NCI-H345 (cell line): Measurements from ENCODE around the gene NR4A2.
A peak's percentile ranks its signal among the peaks of the same experiment; 100 is the strongest.

Experiments used
- DNase-seq: peaks from one replicate; lab custom pipeline; 2025; lab: John Stamatoyannopoulos, UW

NR4A2 gene

DNA sequence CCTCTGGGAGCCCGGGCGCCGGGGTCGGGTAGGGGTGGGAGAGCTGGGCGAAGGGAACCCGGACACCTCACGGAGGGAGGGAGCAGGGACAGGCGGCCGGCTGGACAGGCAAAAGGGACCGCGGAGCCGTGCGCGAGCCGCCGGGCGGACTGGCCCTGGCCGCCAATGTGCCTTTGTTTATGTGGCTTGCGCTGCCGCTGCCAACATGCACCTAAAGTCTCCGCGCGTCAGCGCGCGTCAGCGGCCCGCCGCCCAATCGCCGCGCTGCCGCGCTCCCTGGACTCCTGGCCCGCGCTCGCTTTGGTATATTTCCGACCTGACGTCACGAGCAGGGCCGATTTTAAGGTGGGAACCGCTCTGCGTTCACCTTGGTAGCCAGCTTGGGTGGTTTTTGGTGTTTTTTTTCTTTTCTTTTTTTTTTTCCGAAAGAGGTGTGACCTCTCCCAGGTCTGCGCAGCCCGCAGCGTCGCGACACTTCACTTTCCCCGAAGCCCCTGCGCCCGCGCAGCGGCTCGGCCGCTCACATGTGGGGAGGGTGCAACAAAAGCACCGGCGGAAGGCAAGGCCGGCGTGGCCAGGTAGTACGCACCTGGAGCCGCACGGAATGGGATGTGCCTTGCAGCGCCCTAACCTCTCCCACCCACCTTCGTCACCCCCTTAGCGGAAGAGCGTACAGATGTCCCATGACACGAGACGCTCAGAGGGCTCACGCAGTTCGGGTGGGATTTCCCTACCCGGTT lies at the start of gene NR4A2:
Gene NR4A2, minus strand, starts transcription at position 188 of the 740 bp plus-strand sequence. CDS start 2,535 bp downstream, outside the sequence.
- peak; percentile 95 for DNase-seq

DNA sequence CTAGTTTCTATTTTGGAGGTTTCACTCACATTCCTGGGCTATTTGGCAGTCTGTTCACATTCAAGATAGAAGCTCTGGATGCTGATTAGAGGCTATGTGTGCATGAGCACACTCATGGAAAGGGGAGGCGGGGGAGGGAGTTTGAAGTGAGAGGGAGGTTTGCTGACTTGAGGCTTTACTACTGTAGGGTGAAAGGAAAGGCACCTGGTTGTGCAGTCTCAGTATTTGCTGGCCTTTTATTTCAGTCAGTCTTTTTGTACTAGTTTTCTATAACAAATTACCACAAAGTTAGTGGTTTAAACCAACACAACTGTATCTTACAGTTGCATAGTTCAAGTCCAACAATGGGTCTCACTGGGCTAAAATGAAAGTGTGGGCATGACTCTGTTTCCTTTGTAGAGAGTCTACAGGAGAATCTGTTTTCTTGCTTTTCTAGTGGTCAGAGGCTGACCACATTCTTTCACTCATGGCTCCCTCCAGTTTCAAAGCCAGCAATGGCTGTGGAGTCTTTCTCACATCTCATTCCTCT lies 47.7 kb upstream of the NR4A2 start:
- DNase-seq = no peak

DNA sequence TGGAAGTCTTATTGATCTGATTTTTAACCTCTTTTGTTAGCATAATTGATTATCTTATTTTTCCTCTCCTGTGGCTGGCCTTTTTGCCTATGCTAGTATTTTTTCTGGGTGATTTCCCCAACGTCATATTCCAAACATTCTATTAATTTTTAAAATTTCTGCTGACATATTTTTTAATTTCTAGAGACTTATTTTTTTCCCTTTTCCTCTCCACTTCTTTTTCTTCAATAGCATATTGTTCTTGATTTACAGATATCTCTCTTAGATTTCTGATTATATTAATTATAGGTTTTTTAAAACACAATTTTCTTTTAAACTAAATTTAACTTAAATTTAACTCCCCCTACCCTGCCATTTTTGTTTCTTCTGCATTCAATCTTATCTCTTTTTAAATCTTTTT lies 47.2 kb upstream of the NR4A2 start:
- no peak for DNase-seq

DNA sequence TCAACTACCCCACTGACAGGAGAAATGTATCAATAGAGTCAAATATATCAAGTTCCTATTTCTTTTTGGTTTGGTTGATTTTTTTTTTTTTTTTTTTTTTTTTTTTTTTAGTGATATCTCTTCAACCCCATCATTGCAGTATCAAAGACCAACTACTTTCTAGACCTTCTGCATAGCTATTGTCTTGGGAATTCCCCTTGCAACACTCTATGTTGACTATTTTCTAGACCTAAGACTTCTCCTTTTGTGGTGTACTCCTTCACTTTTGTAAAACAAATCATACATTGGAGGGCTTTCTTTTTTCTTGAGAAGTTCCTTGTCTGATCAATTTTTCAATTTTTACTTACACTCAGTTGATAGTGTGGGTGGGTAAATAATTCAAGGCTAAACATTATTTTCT lies 46.5 kb upstream of the NR4A2 start:
- no peak for DNase-seq

DNA sequence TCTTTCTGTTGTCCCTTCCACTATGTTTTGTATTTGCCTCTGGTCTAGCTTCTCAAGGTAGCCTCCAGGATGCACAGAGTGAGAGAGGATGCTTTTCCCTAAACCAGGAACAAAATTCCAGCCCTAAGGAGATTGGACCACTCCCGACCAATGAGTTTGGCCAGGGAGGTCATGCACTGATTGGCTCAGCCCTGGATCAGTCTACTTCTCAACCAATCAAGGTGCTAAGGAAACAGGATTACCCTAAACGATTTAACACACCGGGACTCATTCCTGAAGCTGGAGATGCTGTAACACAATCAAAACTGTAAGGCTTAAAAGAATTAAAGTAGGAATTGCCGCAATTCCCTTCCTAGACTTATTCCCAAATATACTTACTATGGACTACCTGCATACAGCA lies 34.2 kb upstream of the NR4A2 start:
- DNase-seq = no peak

DNA sequence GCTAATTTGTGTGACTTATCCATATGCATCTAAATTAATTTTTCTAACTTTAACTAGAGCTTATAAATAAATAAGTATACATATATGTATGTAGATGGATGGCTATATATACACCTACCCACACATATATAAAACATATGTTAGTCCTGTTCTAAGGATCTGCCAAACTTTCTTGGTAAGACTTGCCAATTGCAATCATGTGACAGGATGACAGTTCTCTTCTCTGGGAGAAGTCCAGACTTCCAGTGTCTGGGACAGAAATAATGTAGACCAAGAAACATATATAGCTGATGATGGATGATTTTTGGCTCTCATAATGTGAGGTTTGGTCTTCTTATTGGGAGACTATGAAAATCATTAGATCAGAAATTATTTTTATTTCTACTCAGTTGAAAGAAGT lies 30.6 kb upstream of the NR4A2 start:
- no peak for DNase-seq

DNA sequence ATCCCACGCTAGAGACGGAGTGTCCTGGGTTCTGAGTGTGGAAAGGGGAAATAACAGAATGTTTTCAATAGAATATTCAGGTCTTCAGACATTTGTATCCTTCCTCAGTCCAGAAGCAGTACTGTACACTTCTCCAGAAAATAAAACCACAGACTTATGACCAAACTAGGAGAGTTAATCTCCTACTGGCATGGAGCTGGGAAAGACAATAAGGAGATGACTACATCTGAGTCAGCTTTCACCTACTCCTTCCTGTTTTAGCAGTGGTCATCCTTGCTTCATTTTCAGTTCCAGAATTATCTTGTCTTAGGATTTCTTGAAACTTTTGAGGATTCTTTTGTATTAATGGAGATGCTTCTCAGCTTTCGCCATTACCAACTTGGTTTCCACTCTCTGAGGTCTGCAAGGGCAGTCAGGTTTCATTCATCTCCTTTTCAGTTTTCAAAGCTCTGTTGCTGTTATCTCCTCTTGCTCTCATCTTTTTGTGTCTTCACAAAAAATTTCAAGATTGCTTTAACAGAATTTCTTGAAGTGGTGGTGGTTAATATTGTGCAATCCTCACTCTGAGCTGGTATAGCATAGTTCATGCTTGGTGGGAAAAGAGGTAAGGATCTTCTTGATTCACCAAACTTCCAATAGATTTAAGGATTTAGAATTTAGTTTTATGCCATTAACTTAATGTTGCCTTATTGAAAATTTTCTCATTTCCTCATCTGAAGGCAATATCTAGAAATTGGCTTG lies 23.7 kb upstream of the NR4A2 start:
- DNase-seq = no peak

DNA sequence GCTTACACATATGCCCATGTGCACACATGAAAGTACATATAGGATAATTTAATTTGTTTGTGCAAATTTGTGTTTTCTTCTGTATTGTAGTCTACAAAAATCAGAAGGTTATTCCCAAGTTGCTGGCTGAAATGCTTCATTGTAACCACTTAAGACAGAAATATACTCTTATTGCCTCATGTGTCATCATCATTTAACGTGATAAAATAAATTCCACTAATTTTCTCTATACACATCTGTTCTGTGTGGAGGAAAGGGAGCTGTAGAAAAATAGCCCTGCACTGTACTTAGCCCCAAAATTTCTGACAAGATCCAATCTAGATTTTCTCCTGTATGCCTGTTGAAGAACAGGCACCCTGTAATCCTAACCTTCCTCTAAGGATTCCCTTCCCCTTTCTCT lies 20.4 kb upstream of the NR4A2 start:
- no peak for DNase-seq

DNA sequence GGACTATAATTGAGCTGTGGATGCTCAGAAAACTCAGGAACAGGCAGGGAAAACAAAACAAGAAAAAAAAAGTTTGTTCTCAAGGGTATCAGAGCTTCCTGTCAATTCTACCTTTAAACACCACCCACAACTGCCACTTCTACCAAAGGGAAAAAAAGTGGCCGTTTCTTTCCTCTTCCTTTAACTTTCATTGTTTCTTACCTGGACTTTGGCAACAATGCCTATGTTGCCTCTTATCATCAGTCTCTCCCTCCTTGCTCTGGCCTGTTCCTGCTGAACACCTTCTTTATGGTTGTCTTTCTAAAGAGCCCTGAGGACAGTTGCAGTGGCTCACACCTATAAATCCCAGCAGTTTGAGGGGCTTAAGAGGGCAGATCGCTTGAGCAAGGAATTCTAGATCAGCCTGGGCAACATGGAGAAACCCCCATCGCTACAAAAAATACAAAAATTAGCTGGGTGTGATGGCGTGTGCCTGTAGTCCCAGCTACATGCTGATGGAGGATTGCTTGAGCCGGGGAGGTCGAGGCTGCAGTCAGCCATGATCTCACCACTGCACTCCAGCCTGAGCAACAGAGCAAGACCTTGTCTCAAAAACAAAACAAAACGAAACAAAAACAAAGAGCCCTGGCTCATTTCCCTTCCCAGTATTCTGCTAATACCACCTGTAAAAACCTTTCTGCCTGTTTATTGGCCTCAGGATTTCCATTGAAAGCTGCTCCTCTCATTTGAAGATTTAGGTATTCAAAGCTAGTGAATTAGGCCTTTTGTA lies 18.0 kb upstream of the NR4A2 start:
- DNase-seq = no peak

DNA sequence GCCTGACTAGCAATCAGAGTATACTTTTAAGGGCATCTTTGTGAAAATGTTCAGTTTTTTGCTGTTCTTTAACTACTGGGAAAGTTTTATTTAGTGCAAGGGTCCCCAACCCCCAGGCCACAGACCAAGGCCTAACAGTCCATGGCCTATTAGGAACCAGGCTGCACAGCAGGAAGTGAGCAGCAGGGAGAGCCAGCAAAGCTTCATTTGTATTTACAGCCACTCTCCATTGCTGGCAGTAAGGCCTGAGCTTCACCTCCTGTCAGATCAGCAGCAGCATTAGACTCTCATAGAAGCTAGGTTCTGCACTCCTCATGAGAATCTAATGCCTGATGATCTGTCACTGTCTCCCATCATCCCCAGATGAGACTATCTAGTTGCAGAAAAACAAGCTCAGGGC lies 17.1 kb upstream of the NR4A2 start:
- DNase-seq = no peak

DNA sequence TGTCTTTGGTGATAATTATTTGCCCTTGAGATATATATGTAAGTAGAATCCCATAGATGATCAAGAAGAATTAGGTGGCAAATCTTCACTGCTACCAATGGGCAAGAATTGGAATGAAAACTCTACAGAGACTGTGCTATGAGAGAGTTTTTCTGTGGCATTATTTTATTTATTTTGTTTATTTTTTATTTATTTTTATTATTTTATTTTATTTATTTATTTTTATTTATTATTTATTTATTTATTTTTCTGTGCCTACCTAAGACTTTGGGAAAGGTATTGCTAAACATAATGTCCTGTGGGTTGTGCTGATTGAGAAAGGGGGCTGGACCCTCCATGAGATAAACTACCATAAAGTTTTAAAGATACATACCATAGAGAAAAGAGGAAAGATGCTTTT lies 16.6 kb upstream of the NR4A2 start:
- no peak for DNase-seq

DNA sequence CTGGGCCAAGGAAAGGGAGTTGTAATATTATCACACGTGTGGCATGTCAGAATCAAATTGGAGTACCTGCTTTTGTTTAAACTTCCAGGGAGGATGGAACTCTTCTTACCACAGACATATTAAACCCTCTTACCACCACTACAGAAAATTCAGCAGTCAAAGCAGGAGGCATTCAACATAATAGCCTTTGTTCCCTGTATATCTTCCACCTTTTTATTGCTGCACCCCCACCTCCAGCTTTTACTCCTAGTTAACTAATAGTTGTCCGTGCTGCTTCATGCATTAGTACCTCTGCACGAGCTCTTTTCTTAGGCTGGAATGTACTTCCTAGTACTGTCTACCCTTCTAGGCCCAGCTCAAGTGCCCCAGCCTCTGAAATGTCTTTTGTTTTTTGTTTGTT lies 14.9 kb upstream of the NR4A2 start:
- no peak for DNase-seq

DNA sequence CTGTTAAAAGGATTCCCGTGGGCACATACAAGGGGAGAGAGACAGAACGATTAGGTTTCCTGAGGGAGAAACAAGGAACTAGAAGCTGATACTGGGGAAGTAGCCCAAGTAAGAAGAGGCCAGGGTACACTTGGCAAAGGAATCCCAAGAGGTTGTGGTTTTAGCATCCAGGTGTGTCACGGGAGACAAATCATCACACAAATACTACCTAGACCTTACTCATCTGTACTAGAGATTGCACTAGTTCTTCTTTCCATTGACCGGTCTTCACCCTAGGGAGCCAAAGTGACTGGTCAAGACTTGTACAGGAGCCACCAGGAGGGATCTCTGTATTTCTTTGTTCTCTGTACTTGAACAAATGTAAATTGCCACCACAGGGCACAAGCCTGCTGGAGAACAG lies 14.2 kb upstream of the NR4A2 start:
- DNase-seq = no peak

DNA sequence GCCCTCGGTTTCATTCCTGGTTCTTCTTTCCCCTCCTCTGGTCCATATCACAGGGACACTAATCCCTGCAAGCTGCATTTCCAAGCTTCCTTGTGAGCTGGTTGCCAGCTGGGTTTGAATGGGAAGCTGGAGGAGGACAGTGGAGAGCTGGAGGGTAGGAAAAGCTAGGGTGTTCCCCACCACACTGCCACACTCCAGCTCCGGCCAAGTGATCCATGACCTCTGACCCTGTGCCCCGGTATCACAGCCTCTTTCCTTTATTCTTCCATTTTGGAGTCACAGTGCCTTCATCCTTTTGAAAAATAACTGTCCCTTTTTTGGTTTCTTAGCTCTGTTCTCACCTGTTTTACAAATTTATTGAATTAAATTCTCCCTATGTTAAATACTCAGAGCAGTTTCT lies 13.1 kb upstream of the NR4A2 start:
- no peak for DNase-seq

DNA sequence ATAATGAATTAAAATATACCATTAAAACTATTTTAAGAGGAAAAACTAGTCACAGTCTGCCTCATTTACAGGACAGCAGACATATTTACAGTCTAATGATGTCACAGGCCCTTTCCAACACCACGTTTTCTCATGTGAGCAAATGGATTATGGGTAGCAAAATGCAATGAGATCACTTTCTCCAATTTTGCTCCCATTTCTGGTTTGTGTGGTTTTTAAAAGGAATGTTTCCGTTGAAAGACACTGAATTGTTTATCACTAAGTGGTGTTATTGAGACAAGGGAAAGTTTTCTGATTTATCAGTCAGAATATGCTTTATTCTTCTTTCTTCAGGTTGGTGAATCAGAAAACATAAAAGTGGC lies 11.4 kb upstream of the NR4A2 start:
- DNase-seq = no peak

DNA sequence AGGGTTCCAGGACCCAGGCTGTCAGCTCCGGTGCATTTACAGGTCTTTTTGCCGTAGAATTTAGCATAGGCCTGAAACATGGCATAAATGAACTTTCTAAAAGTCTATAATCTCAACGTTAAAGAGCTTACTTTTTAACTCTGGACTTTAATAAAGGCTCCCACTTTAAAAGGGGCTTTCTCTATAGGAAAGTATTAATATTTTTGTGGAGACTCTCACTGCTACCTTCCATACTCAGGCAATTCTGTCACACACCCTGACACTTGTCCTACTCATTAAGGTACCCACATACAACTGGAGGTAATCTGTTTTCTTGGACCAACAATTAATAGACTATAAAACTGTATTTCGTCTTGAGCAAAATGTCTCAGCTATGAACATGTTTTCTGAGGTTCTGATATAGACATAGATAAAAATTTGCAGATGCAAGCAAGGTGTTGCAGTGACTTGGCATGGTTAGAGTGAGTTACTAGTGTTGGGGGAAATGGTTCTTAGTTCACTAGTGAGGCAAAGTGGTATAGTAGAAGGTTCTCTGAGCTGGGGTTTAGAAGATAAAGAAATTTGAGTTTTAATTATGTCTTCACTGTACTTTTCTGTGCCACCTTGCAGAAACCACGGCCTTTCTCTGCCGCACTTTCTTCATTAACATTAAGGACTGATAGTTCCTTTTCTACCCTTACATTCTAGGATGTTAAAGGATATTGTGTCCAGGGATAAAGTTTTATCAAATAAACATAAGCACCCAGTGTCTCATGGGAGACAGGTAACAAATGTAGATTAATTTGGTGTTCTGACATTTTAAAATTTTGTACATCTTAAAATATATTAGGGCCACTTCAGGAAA lies 10.8 kb upstream of the NR4A2 start:
- no peak for DNase-seq

DNA sequence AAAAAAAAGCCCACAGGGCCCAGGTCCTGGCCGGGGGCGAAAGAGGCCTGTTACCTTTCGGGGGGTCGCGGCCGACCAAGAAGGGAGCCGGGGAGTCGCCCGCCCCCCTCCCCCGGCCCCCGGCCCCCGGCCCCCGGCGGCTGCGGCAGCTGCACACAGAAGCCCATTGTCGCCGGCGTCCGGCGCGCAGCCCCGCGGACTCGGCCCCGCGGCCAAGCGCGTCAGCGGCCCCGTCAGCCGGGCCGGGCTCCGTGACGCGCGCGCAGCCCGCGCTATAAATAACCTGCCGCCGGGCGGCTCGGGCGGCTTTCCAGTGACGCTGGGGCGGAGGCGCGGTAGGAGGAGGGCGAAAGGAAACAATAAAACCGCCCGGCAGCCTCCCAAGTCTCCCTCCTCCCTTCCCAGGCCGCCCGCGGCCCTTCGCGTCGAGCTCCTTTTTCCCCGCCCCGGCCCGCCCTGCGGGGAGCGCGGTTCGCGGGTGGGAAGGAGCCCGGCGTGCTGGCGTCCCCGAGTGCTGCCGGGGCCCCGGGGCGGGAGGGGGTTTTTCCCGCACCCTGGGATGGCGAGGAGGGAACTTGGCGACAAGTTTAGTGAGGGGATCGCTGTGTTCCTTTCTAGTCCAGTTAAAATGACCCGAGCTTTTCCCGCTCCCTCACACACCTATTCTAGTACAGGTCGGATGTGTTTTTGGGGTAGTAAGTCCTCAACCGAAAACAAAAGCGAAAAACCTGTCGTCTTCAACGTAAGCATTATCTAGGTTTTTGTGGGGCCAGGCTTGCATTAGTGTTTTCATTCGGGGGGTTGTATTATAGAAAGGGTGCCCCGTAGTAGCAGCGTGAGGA lies 10.0 kb upstream of the NR4A2 start:
- DNase-seq = peak; percentile 91

DNA sequence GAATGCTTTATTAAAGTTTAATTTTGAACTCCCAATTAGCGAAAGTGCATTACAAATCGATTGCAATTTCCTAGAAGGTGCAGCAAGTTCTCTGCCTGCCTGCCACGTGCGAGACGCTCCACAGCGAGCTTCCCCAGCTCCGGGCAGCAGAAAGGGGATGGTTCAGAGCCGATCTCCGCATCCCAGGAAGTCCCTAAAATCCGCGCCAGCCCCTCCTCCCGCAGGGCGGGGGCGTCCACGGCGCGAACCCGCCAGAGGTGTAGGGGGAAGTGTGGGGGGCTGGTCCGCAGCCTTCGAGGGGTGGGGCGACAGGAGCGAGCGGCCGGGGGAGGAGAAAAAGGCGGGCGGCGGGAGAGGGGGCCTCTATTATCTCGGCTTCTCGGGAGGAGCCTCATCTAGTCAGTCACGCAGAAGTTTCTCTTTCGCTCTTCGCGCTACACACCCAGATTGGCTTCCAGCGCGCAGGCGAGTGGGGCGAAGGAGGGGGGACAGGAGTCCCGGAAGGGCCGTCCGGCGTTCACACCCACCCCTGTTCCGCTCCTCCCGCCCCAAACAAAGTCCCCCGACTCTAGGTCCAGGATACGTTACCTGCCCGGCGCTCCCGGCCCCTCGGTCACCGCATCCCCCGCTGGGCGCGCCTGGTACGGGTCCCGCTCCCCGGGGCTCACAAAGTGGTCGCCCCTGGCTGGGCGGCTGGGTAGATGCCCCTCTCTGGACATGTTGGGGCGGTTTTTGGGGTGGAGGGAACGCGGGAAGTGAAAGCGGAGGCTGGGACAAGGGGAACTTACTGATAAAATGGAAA lies 9.1 kb upstream of the NR4A2 start:
- DNase-seq = peak; percentile 97

DNA sequence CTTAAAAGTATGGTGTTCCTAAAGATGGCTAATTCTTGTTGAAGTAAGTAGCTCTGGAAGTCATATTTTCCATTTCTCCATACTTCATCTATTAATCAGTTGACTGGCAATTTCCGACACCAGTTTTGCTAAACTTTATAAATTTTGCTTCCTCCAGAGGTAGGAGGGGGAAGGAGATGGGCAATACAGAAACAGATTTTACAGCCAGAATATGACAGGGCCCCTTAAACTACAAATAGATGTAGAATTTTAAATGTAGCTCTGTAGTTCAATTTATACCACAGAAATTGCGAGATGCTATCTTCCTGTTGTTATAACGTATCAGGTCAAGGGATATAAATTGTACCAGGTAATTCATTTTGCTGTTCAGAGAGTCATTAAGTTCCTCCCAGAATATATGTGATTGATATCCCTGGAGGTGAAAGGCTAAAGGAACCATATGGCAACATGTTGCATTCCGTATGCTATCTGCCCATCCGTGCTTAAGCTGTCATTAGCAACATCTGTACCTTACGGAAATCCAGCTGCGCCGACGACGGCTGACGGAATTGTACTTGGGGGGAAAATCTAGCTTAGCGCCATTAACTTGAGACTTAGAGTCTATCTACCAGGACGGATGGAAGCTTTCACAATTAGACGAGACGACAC lies 8.4 kb upstream of the NR4A2 start:
- DNase-seq = peak; percentile 69

DNA sequence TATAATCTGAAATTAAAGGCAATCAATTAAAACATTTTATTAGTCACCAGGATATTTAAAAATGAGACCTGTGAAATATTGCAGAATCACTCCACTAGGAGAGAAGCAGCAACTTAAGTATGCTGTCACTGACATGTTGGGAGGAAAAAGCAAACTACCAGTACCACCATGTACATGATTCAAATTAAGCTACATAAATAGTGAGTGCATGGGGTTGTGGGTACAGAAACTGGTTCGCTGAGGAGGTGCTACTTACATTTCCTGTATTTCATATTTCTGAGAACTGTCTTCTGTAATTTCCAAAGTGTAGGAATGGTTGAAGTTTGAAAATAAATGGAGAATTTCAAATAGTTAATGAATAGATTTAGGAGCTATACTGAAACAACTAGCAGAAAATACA lies 7.9 kb upstream of the NR4A2 start:
- no peak for DNase-seq
